HEK293 (cell line): ENCODE measurements around the gene SLC39A11.

Source experiments
- CTCF ChIA-PET: fragments of 350-600 bp; formaldehyde crosslinking; extraction: SDS; loops from one replicate; lab custom pipeline; 2021; ENCODE audit warnings: antibody characterized with exemption; lab: Yijun Ruan, JAX
- POLR2A ChIA-PET: fragments of 300-600 bp; formaldehyde crosslinking; extraction: SDS; loops from one replicate; lab custom pipeline; 2020; ENCODE audit warnings: antibody characterized with exemption, inconsistent platforms; lab: Yijun Ruan, JAX
- H3K27ac ChIP-seq: fragments of 200-500 bp; sonication (Bioruptor generic); 2 replicates; pipeline ENCODE4 v1.5.1; 2014; ENCODE audit warnings: low read depth, low read length, control low read depth, inconsistent platforms; ENCODE audit errors: extremely low read depth
- H3K36me3 ChIP-seq, 2 experiments: fragments of 200-500 bp in 1 of 2; sonication (Bioruptor generic) in 1 of 2; 1 replicate in 1 of 2; 2 replicates in 1 of 2; pipeline ENCODE4 v1.5.1; 2014 to 2017; ENCODE audit warnings: inconsistent platforms in 2 of 2, low read length in 2 of 2; ENCODE audit not compliant: control insufficient read depth in 2 of 2, insufficient read depth in 1 of 2
- H3K4me1 ChIP-seq: fragments of 200-500 bp; sonication (Bioruptor generic); 2 replicates; pipeline ENCODE4 v1.5.1; 2014; ENCODE audit warnings: mild to moderate bottlenecking, low read length, inconsistent platforms; ENCODE audit not compliant: control insufficient read depth, insufficient read depth
- H3K4me3 ChIP-seq: 2 replicates; pipeline ENCODE4 v1.5.1; 2011; ENCODE audit warnings: low read depth, mild to moderate bottlenecking, control low read depth, low read length, moderate library complexity
- H3K9me3 ChIP-seq: fragments of 200-500 bp; sonication (Bioruptor generic); 2 replicates; pipeline ENCODE4 v1.5.1; 2014; ENCODE audit warnings: low read depth, low read length, inconsistent platforms; ENCODE audit not compliant: control insufficient read depth, insufficient read depth
- KLF1 ChIP-seq: fragments of 450-650 bp; formaldehyde crosslinking; IDR thresholded peaks from 2 replicates; pipeline ENCODE4 v1.5.1; 2016; ENCODE audit warnings: missing biosample characterization, missing genetic modification characterization
- KLF8 ChIP-seq: fragments of 450-650 bp; formaldehyde crosslinking; IDR thresholded peaks from 2 replicates; pipeline ENCODE4 v1.5.1; 2016; ENCODE audit warnings: missing biosample characterization, missing genetic modification characterization
- OSR2 ChIP-seq: fragments of 450-650 bp; formaldehyde crosslinking; IDR thresholded peaks from 2 replicates; pipeline ENCODE4 v1.5.1; 2016; ENCODE audit warnings: missing biosample characterization, missing genetic modification characterization
- PATZ1 ChIP-seq: fragments of 450-650 bp; formaldehyde crosslinking; IDR thresholded peaks from 2 replicates; pipeline ENCODE4 v1.5.1; 2016; ENCODE audit warnings: missing biosample characterization, missing genetic modification characterization
- PBX3 ChIP-seq: sonication (generic); formaldehyde crosslinking; IDR thresholded peaks from 2 replicates; pipeline ENCODE4 v1.8.1; 2022; ENCODE audit warnings: mild to moderate bottlenecking, moderate library complexity, missing genetic modification reagents
- SCRT2 ChIP-seq: fragments of 450-650 bp; formaldehyde crosslinking; IDR thresholded peaks from 2 replicates; pipeline ENCODE4 v1.5.1; 2016; ENCODE audit warnings: missing biosample characterization, missing genetic modification characterization
- ZBTB20 ChIP-seq: fragments of 450-650 bp; formaldehyde crosslinking; IDR thresholded peaks from 2 replicates; pipeline ENCODE4 v1.5.1; 2016; ENCODE audit warnings: missing biosample characterization, missing genetic modification characterization
- ZBTB48 ChIP-seq: fragments of 450-650 bp; formaldehyde crosslinking; IDR thresholded peaks from 2 replicates; pipeline ENCODE4 v1.5.1; 2016; ENCODE audit warnings: missing biosample characterization, missing genetic modification characterization
- ZBTB6 ChIP-seq: fragments of 450-650 bp; formaldehyde crosslinking; IDR thresholded peaks from 2 replicates; pipeline ENCODE4 v1.5.1; 2017; ENCODE audit warnings: missing biosample characterization, missing genetic modification characterization
- ZNF18 ChIP-seq: fragments of 450-650 bp; formaldehyde crosslinking; IDR thresholded peaks from 2 replicates; pipeline ENCODE4 v1.5.1; 2016; ENCODE audit warnings: missing biosample characterization, missing genetic modification characterization
- ZNF221 ChIP-seq: fragments of 450-650 bp; formaldehyde crosslinking; IDR thresholded peaks from 2 replicates; pipeline ENCODE4 v1.5.1; 2017; ENCODE audit warnings: missing biosample characterization, missing genetic modification characterization, borderline replicate concordance
- ZNF324 ChIP-seq: fragments of 450-650 bp; formaldehyde crosslinking; IDR thresholded peaks from 2 replicates; pipeline ENCODE4 v1.5.1; 2016; ENCODE audit warnings: missing biosample characterization, missing genetic modification characterization
- ZNF335 ChIP-seq: fragments of 450-650 bp; formaldehyde crosslinking; conservative IDR thresholded peaks from 2 replicates; pipeline ENCODE4 v1.5.1; 2016; ENCODE audit warnings: missing biosample characterization, missing genetic modification characterization
- ZNF350 ChIP-seq: fragments of 450-650 bp; formaldehyde crosslinking; IDR thresholded peaks from 2 replicates; pipeline ENCODE4 v1.5.0; 2017; ENCODE audit warnings: missing biosample characterization, mild to moderate bottlenecking, missing genetic modification characterization
- ZNF362 ChIP-seq: fragments of 450-650 bp; formaldehyde crosslinking; IDR thresholded peaks from 2 replicates; pipeline ENCODE4 v1.5.1; 2016; ENCODE audit warnings: missing biosample characterization, missing genetic modification characterization
- ZNF366 ChIP-seq: fragments of 450-650 bp; formaldehyde crosslinking; conservative IDR thresholded peaks from 2 replicates; pipeline ENCODE4 v1.5.1; 2016; ENCODE audit warnings: missing biosample characterization, missing genetic modification characterization
- ZNF37A ChIP-seq: fragments of 450-650 bp; IDR thresholded peaks from 2 replicates; pipeline ENCODE4 v1.5.1; 2018; ENCODE audit warnings: missing biosample characterization, missing genetic modification characterization
- ZNF514 ChIP-seq: fragments of 450-650 bp; formaldehyde crosslinking; IDR thresholded peaks from 2 replicates; pipeline ENCODE4 v1.5.1; 2016; ENCODE audit warnings: missing biosample characterization, missing genetic modification characterization
- ZNF624 ChIP-seq: fragments of 450-650 bp; formaldehyde crosslinking; IDR thresholded peaks from 2 replicates; pipeline ENCODE4 v1.5.1; 2017; ENCODE audit warnings: missing biosample characterization, missing genetic modification characterization
- ZNF777 ChIP-seq: fragments of 450-650 bp; formaldehyde crosslinking; IDR thresholded peaks from 2 replicates; pipeline ENCODE4 v1.5.1; 2017; ENCODE audit warnings: missing biosample characterization, missing genetic modification characterization, borderline replicate concordance
- ZNF843 ChIP-seq: fragments of 450-650 bp; formaldehyde crosslinking; IDR thresholded peaks from 2 replicates; pipeline ENCODE4 v1.5.1; 2016; ENCODE audit warnings: missing biosample characterization, missing genetic modification characterization
- ZSCAN16 ChIP-seq: fragments of 450-650 bp; formaldehyde crosslinking; IDR thresholded peaks from 2 replicates; pipeline ENCODE4 v1.5.1; 2016; ENCODE audit warnings: missing biosample characterization, missing genetic modification characterization
- ZSCAN4 ChIP-seq: fragments of 450-650 bp; formaldehyde crosslinking; IDR thresholded peaks from 2 replicates; pipeline ENCODE4 v1.5.1; 2017; ENCODE audit warnings: missing biosample characterization, missing genetic modification characterization

SLC39A11 gene

GRCh38 chr17:73072219-73072962, 20.1 kb downstream of the SLC39A11 start (continued):
- no peak for TF ChIP-seq ZSCAN16 (tag by site-specific recombination)
- TF ChIP-seq ZNF843 (tag by site-specific recombination), result no peak
- no peak for TF ChIP-seq ZNF514
- TF ChIP-seq ZNF624 (tag by site-specific recombination), result no peak

GRCh38 chr17:73071066-73071999, 21.2 kb downstream of the SLC39A11 start:
- no peaks in the 10 kb centered on the region for H3K9me3 ChIP-seq
- no peak for TF ChIP-seq OSR2
- TF ChIP-seq ZNF350 (tag by site-specific recombination), result no peak
- CTCF ChIA-PET, result no interaction called here
- POLR2A ChIA-PET, result no interaction called here
- no peaks in the 10 kb centered on the region for H3K36me3 ChIP-seq
- H3K4me1 ChIP-seq, result no peaks in the 10 kb centered on the region
- no peak overlapping the region for H3K4me3 ChIP-seq
- H3K27ac ChIP-seq, result no peak overlapping the region

- POLR2A ChIA-PET, result no interaction called here
- Histone ChIP-seq H3K4me1 (no peaks in the 10 kb centered on the region), H3K4me3 (no peak overlapping the region), H3K9me3 (no peaks in the 10 kb centered on the region), H3K27ac (no peak overlapping the region), H3K36me3 (no peaks in the 10 kb centered on the region)
- no peak for TF ChIP-seq ZNF362 (tag by site-specific recombination)
- TF ChIP-seq ZNF777 (tag by site-specific recombination), result no peak
- no peak for TF ChIP-seq PATZ1
- no peak for TF ChIP-seq ZNF324 (tag by site-specific recombination)
- TF ChIP-seq PBX3 (CRISPR knock-in tag), result no peak
- no peak for TF ChIP-seq ZNF350 (tag by site-specific recombination)
- TF ChIP-seq SCRT2 (tag by site-specific recombination), result no peak
- TF ChIP-seq ZBTB6 (tag by site-specific recombination), result no peak
- TF ChIP-seq ZNF366 (tag by site-specific recombination), result no peak
- TF ChIP-seq ZNF37A, result no peak
- no peak for TF ChIP-seq ZNF221 (tag by site-specific recombination)
- TF ChIP-seq KLF8 (tag by site-specific recombination), result no peak
- no peak for TF ChIP-seq ZNF18 (tag by site-specific recombination)
- TF ChIP-seq ZSCAN4, result no peak
- no peak for TF ChIP-seq KLF1 (tag by site-specific recombination)
- TF ChIP-seq ZBTB48 (tag by site-specific recombination), result no peak
- TF ChIP-seq ZNF335, result no peak
- TF ChIP-seq ZBTB20 (tag by site-specific recombination), result no peak
- CTCF ChIA-PET, result interaction anchor here (1.1 kb wide), 1 partner anchor 8 kb away, joined by 3 read pairs; no protein-coding TSS in a partner anchor
Measured at GRCh38 chr17:73069841-73070240, 22.6 kb downstream of the SLC39A11 start.
